HCT116 (cell line): ENCODE data around the gene NCOR1. TPM values are rescaled to one million over a fixed set of nuclear protein-coding genes. Genes with fewer than 3 reads are reported as not detected.

ENCODE experiments used
- ATAC-seq: fragments of 200-7000 bp; cut with Tn5 transposase; 2 replicates; pipeline ENCODE4 v1.9.1; 2020; ENCODE audit warnings: mild to moderate bottlenecking, moderate library complexity
- BruUV-seq: library from RNA; stranded (reverse); fragments of 400-500 nt; replicated peaks from 2 replicates; lab custom pipeline; 2021; lab: Mats Ljungman, UMichigan
- CTCF ChIA-PET: fragments of 300-600 bp; sonication (Branson Sonifier 250); formaldehyde crosslinking; loops from one replicate; lab custom pipeline; 2021; ENCODE audit warnings: antibody characterized with exemption; lab: Charles Lee
- POLR2A ChIA-PET: fragments of 300-600, 350-600 bp; sonication (Branson Sonifier 250); formaldehyde crosslinking; loops from one replicate; lab custom pipeline; 2021; ENCODE audit warnings: antibody characterized with exemption; lab: Charles Lee
- RAD21 ChIA-PET, 2 experiments: fragments of 300-600 bp; sonication (Branson Sonifier 250); formaldehyde crosslinking; loops; one replicate each; lab custom pipeline; 2023; ENCODE audit warnings: low total read pairs in 2 of 2; ENCODE audit not compliant: uncharacterized antibody in 2 of 2, unreplicated experiment in 2 of 2, low non-redundant PET in 1 of 2; lab: Charles Lee
- DNase-seq: peaks from one replicate; pipeline ENCODE4 v3.0.0-alpha.2; 2010; ENCODE audit warnings: low read depth, low spot score
- H2AFZ ChIP-seq: fragments of 200-600 bp; shearing (Covaris generic), sonication (generic); 2 replicates; pipeline ENCODE4 v1.6.1; 2017; ENCODE audit warnings: low read depth, mixed run types, mixed read lengths, antibody characterized with exemption, low read length; ENCODE audit not compliant: poor library complexity, severe bottlenecking
- H3K27ac ChIP-seq: 2 replicates; pipeline ENCODE4 v1.5.1; 2012; ENCODE audit warnings: low read depth, low read length
- H3K27me3 ChIP-seq: fragments of 200-600 bp; sonication (generic); 2 replicates; pipeline ENCODE4 v1.6.1; 2016; ENCODE audit warnings: mixed run types, low read length, mixed read lengths; ENCODE audit not compliant: insufficient read depth
- H3K36me3 ChIP-seq, 2 experiments: fragments of 200-500 bp in 1 of 2; fragments of 200-600 bp in 1 of 2; sonication (Bioruptor generic) in 1 of 2; sonication (generic) in 1 of 2; 2 replicates each; pipeline versions ENCODE4 v1.5.1 to v1.6.1; 2014 to 2016; ENCODE audit warnings: low read length in 2 of 2, inconsistent platforms in 1 of 2, mixed read lengths in 1 of 2, mixed run types in 1 of 2; ENCODE audit not compliant: insufficient read depth in 2 of 2, control insufficient read depth in 1 of 2
- H3K4me1 ChIP-seq, 2 experiments: fragments of 200-600 bp in 1 of 2; sonication (generic) in 1 of 2; 2 replicates each; pipeline versions ENCODE4 v1.5.1 to v1.6.1; 2012 to 2017; ENCODE audit warnings: low read length in 2 of 2, inconsistent platforms in 1 of 2, mild to moderate bottlenecking in 1 of 2, mixed read lengths in 1 of 2, mixed run types in 1 of 2, moderate library complexity in 1 of 2; ENCODE audit not compliant: insufficient read depth in 2 of 2, control insufficient read depth in 1 of 2
- H3K4me2 ChIP-seq: fragments of 200-600 bp; sonication (generic); 2 replicates; pipeline ENCODE4 v1.6.1; 2017; ENCODE audit warnings: mixed run types, low read length, mixed read lengths
- H3K4me3 ChIP-seq, 2 experiments: fragments of 200-600 bp in 1 of 2; sonication (generic) in 1 of 2; replicated peaks in 1 of 2; 2 replicates each; pipeline ENCODE4 v1.5.1; 2011 to 2016; ENCODE audit warnings: low read length in 2 of 2, control low read depth in 1 of 2, low read depth in 1 of 2, mild to moderate bottlenecking in 1 of 2, mixed read lengths in 1 of 2, mixed run types in 1 of 2
- H3K79me2 ChIP-seq: fragments of 200-600 bp; sonication (generic); 2 replicates; pipeline ENCODE4 v1.6.1; 2017; ENCODE audit warnings: mild to moderate bottlenecking, mixed run types, low read length, moderate library complexity, mixed read lengths; ENCODE audit not compliant: insufficient read depth
- H3K9ac ChIP-seq: fragments of 200-600 bp; sonication (generic); 2 replicates; pipeline ENCODE4 v1.6.1; 2016; ENCODE audit warnings: low read length, mixed read lengths
- H3K9me2 ChIP-seq: fragments of 200-600 bp; sonication (generic), shearing (Covaris generic); 2 replicates; pipeline ENCODE4 v1.6.1; 2017; ENCODE audit warnings: mixed run types, mild to moderate bottlenecking, moderate library complexity; ENCODE audit not compliant: insufficient read depth
- H3K9me3 ChIP-seq, 2 experiments: fragments of 200-500 bp in 1 of 2; fragments of 200-600 bp in 1 of 2; sonication (Bioruptor generic) in 1 of 2; sonication (generic) in 1 of 2; 2 replicates each; pipeline ENCODE4 v1.6.1; 2014 to 2017; ENCODE audit warnings: low read length in 2 of 2, mixed read lengths in 2 of 2, inconsistent platforms in 1 of 2, low read depth in 1 of 2, mild to moderate bottlenecking in 1 of 2, mixed run types in 1 of 2, moderate library complexity in 1 of 2; ENCODE audit not compliant: control insufficient read depth in 1 of 2, insufficient read depth in 1 of 2
- H4K20me1 ChIP-seq: fragments of 200-600 bp; sonication (generic), shearing (Covaris generic); 2 replicates; pipeline ENCODE4 v1.6.1; 2017; ENCODE audit warnings: mixed run types, mild to moderate bottlenecking, moderate library complexity; ENCODE audit not compliant: insufficient read depth
- CBX3 ChIP-seq: IDR thresholded peaks from 2 replicates; pipeline ENCODE4 v1.6.1; 2012; ENCODE audit warnings: low read depth
- EGR1 ChIP-seq: IDR thresholded peaks from 2 replicates; pipeline ENCODE4 v1.6.1; 2012; ENCODE audit warnings: low read depth
- ELF1 ChIP-seq: IDR thresholded peaks from 2 replicates; pipeline ENCODE4 v1.6.1; 2012; ENCODE audit warnings: low read depth, borderline replicate concordance
- EZH2phosphoT487 ChIP-seq: fragments of 200-600 bp; IDR thresholded peaks from 2 replicates; pipeline ENCODE4 v1.6.1; 2018; ENCODE audit warnings: antibody characterized with exemption, borderline replicate concordance
- FOSL1 ChIP-seq: IDR thresholded peaks from 2 replicates; pipeline ENCODE4 v1.6.1; 2012; ENCODE audit warnings: low read depth
- JUND ChIP-seq: IDR thresholded peaks from 2 replicates; pipeline ENCODE4 v1.6.1; 2012
- MAX ChIP-seq: IDR thresholded peaks from 2 replicates; pipeline ENCODE4 v1.6.1; 2012
- POLR2A ChIP-seq: IDR thresholded peaks from 2 replicates; pipeline ENCODE4 v1.7.0; 2011; ENCODE audit warnings: borderline replicate concordance; ENCODE audit not compliant: insufficient read depth, insufficient read length; ENCODE audit errors: extremely low read depth
- POLR2AphosphoS5 ChIP-seq: IDR thresholded peaks from 2 replicates; pipeline ENCODE4 v1.6.1; 2011; ENCODE audit warnings: mild to moderate bottlenecking, low read depth, low read length, moderate library complexity
- RAD21 ChIP-seq: IDR thresholded peaks from 2 replicates; pipeline ENCODE4 v1.6.1; 2012; ENCODE audit warnings: low read depth, mild to moderate bottlenecking
- SIN3A ChIP-seq: IDR thresholded peaks from 2 replicates; pipeline ENCODE4 v1.6.1; 2012; ENCODE audit warnings: low read depth
- SP1 ChIP-seq: IDR thresholded peaks from 2 replicates; pipeline ENCODE4 v1.6.1; 2012; ENCODE audit warnings: low read depth
- SRF ChIP-seq: IDR thresholded peaks from 2 replicates; pipeline ENCODE4 v1.6.1; 2012; ENCODE audit warnings: low read depth
- TCF7L2 ChIP-seq: IDR thresholded peaks from 2 replicates; pipeline ENCODE4 v1.7.0; 2011; ENCODE audit warnings: borderline replicate concordance, inconsistent platforms; ENCODE audit not compliant: insufficient read depth, insufficient read length; ENCODE audit errors: extremely low read depth
- YY1 ChIP-seq: IDR thresholded peaks from 2 replicates; pipeline ENCODE4 v1.6.1; 2011; ENCODE audit warnings: low read length, low read depth, moderate library complexity, mild to moderate bottlenecking; ENCODE audit not compliant: insufficient replicate concordance; ENCODE audit errors: extremely low read depth
- ZBTB33 ChIP-seq: IDR thresholded peaks from 2 replicates; pipeline ENCODE4 v1.6.1; 2011; ENCODE audit warnings: mild to moderate bottlenecking, low read length, moderate library complexity; ENCODE audit not compliant: insufficient replicate concordance; ENCODE audit errors: extremely low read depth
- ZFX ChIP-seq: fragments of 450-650 bp; IDR thresholded peaks from 2 replicates; pipeline ENCODE4 v1.6.1; 2017
- ZNF274 ChIP-seq: fragments of 200-500 bp; sonication (Bioruptor generic); IDR thresholded peaks from 2 replicates; pipeline ENCODE4 v1.6.1; 2014; ENCODE audit warnings: mild to moderate bottlenecking, low read depth, low read length, inconsistent platforms
- intact Hi-C: fragments of 100-400 bp; cut with micrococcal nuclease; formaldehyde crosslinking; loops from 2 replicates; pipeline ENCODE4 v1.10.0; 2022
- total RNA-seq: library from RNA; stranded (reverse); gene quantifications from one replicate; pipeline ENCODE4 v1.2.1, GENCODE V29; 2021; ENCODE audit not compliant: unreplicated experiment
- TF ChIP-seq, protein P1 (sequence below), 3 experiments: fragments of 200-600 bp in 1 of 3; sonication (generic) in 1 of 3; IDR thresholded peaks in 2 of 3; conservative IDR thresholded peaks in 1 of 3; 2 replicates each; pipeline ENCODE4 v1.5.1; 2012 to 2017; ENCODE audit warnings: low read depth in 2 of 3, low read length in 2 of 3, antibody characterized with exemption in 1 of 3, borderline replicate concordance in 1 of 3, control low read depth in 1 of 3, mild to moderate bottlenecking in 1 of 3, mixed read lengths in 1 of 3, mixed run types in 1 of 3, moderate library complexity in 1 of 3; ENCODE audit not compliant: insufficient read depth in 1 of 3
- TF ChIP-seq, protein P2 (sequence below): IDR thresholded peaks from 2 replicates; pipeline ENCODE4 v1.6.1; 2012

Gene NCOR1
- total RNA-seq, 1 experiment from 2014 or later = 43.7 TPM

DNA sequence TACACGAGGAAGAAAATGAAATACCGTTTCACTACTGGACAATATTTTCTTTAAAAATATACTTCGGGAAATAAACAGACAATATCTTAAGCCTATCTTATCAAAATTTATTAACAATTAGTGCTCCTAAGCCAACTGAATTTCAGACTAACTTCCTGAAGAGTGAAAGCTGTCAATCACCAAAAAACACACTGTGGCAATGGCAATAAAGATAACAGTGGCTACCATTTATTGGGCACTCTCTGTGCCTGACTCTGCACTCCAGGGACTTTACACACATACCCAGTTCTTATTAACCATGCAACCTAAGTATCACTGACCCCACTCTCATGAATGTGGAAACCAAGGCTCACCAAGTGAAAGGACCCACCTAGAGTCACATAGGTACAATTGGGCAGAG lies 83.7 kb downstream of the NCOR1 start:
- ChIA-PET CTCF (no interaction called here), RAD21 (no interaction called here), POLR2A (no interaction called here)
- intact Hi-C loops = no loop called here
- DNase-seq = no peak
- Histone ChIP-seq H3K4me2 (no peak overlapping the region), H3K4me1 (no peaks in the 10 kb centered on the region), H3K9me3 (no peaks in the 10 kb centered on the region), H2AFZ (no peak overlapping the region), H3K27me3 (no peaks in the 10 kb centered on the region), H3K9ac (no peak overlapping the region), H3K79me2 (peaks cover 5% of the 10 kb centered on the region; the same call in 1 of the 2 replicates), H3K9me2 (no peaks in the 10 kb centered on the region), H3K4me3 (no peak overlapping the region), H4K20me1 (no peaks in the 10 kb centered on the region), H3K36me3 (peaks cover 12 to 26% of the 10 kb centered on the region in 2 experiments; a peak in 1 of 4 replicates), H3K27ac (no peak overlapping the region)
- TF ChIP-seq RAD21 = no peak
- no peak for TF ChIP-seq ZNF274
- no peak for TF ChIP-seq JUND
- TF ChIP-seq POLR2AphosphoS5 = no peak
- no peak for TF ChIP-seq ZBTB33
- TF ChIP-seq FOSL1 = no peak
- TF ChIP-seq EZH2phosphoT487 = no peak
- no peak for TF ChIP-seq CBX3
- no peak for TF ChIP-seq MAX
- TF ChIP-seq POLR2A = no peak
- TF ChIP-seq, protein P1, sequence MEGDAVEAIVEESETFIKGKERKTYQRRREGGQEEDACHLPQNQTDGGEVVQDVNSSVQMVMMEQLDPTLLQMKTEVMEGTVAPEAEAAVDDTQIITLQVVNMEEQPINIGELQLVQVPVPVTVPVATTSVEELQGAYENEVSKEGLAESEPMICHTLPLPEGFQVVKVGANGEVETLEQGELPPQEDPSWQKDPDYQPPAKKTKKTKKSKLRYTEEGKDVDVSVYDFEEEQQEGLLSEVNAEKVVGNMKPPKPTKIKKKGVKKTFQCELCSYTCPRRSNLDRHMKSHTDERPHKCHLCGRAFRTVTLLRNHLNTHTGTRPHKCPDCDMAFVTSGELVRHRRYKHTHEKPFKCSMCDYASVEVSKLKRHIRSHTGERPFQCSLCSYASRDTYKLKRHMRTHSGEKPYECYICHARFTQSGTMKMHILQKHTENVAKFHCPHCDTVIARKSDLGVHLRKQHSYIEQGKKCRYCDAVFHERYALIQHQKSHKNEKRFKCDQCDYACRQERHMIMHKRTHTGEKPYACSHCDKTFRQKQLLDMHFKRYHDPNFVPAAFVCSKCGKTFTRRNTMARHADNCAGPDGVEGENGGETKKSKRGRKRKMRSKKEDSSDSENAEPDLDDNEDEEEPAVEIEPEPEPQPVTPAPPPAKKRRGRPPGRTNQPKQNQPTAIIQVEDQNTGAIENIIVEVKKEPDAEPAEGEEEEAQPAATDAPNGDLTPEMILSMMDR (IDR thresholded peaks at IDR 0.05 in 2 of 3, conservative IDR thresholded peaks at IDR 0.05 in 1 of 3; ENCODE audit: borderline replicate concordance in 1 of 3, insufficient read depth in 1 of 3, low read depth in 2 of 3, low read length in 2 of 3) = no peak
- TF ChIP-seq TCF7L2 = no peak
- TF ChIP-seq EGR1 = no peak
- TF ChIP-seq, protein P2, sequence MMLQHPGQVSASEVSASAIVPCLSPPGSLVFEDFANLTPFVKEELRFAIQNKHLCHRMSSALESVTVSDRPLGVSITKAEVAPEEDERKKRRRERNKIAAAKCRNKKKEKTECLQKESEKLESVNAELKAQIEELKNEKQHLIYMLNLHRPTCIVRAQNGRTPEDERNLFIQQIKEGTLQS = no peak
- TF ChIP-seq ZFX = no peak
- no peak for TF ChIP-seq ELF1
- no peak for TF ChIP-seq YY1
- no peak for TF ChIP-seq SRF
- no peak for TF ChIP-seq SP1
- TF ChIP-seq SIN3A = no peak
- no peak for ATAC-seq
- BruUV-seq = no TSS peak
